RWPE2 (cell line): ENCODE measurements around the gene NTHL1.
A peak's percentile ranks its signal among the peaks of the same experiment; 100 is the strongest.

Experiments used
- ATAC-seq: fragments of 200-7000 bp; cut with Tn5 transposase; 3 replicates; pipeline ENCODE4 v1.9.1; 2021; ENCODE audit warnings: low read depth
- DNase-seq: peaks from one replicate; pipeline ENCODE4 v3.0.0-alpha.2; 2020; ENCODE audit warnings: low spot score
- H3K27ac ChIP-seq: fragments of 450-650 bp; 2 replicates; pipeline ENCODE4 v1.5.1; 2017; ENCODE audit warnings: mild to moderate bottlenecking; ENCODE audit not compliant: poor library complexity, severe bottlenecking
- H3K27me3 ChIP-seq: fragments of 250-450 bp; sonication (Bioruptor Pico); 2 replicates; pipeline ENCODE4 v1.5.1; 2021; ENCODE audit warnings: mild to moderate bottlenecking, moderate library complexity; ENCODE audit not compliant: insufficient read depth, poor library complexity, severe bottlenecking
- H3K36me3 ChIP-seq: fragments of 250-450 bp; sonication (Bioruptor Pico); 2 replicates; pipeline ENCODE4 v1.5.1; 2020; ENCODE audit warnings: low read depth, mild to moderate bottlenecking, moderate library complexity
- H3K4me1 ChIP-seq: fragments of 250-450 bp; sonication (Bioruptor Pico); 2 replicates; pipeline ENCODE4 v1.5.1; 2021; ENCODE audit warnings: mild to moderate bottlenecking, moderate library complexity; ENCODE audit not compliant: insufficient read depth, poor library complexity, severe bottlenecking
- H3K4me3 ChIP-seq: fragments of 250-450 bp; sonication (Bioruptor Pico); 2 replicates; pipeline ENCODE4 v1.5.1; 2021; ENCODE audit warnings: mild to moderate bottlenecking, moderate library complexity; ENCODE audit not compliant: severe bottlenecking
- H3K9me3 ChIP-seq: fragments of 250-450 bp; sonication (Bioruptor Pico); 2 replicates; pipeline ENCODE4 v1.5.1; 2021; ENCODE audit warnings: mild to moderate bottlenecking, moderate library complexity; ENCODE audit not compliant: severe bottlenecking
- CTCF ChIP-seq: fragments of 450-650 bp; IDR thresholded peaks from one replicate; pipeline ENCODE4 v1.5.1; 2017; ENCODE audit warnings: mild to moderate bottlenecking, moderate library complexity; ENCODE audit not compliant: poor library complexity, severe bottlenecking

The NTHL1 gene

GRCh38 chr16:2046893-2047329 lies 723 bp downstream of the NTHL1 start:
- Histone ChIP-seq H3K4me3 (peak overlapping the region; percentile 79), H3K4me1 (no peaks in the 10 kb centered on the region), H3K27ac (peak overlapping the region; percentile 20), H3K9me3 (no peaks in the 10 kb centered on the region), H3K36me3 (peaks cover 27% of the 10 kb centered on the region), H3K27me3 (no peaks in the 10 kb centered on the region)
- no peak for DNase-seq
- no peak; the same call in 2 of the 3 replicates for ATAC-seq
- no peak for TF ChIP-seq CTCF

GRCh38 chr16:2045965-2046892 lies 1.4 kb downstream of the NTHL1 start:
- peak overlapping the region; percentile 20 for H3K27ac ChIP-seq
- no peak for ATAC-seq
- H3K4me3 ChIP-seq = no peak overlapping the region
- no peak for DNase-seq
- TF ChIP-seq CTCF = no peak
- H3K27me3 ChIP-seq = no peaks in the 10 kb centered on the region
- H3K36me3 ChIP-seq = peaks cover 21% of the 10 kb centered on the region
- no peaks in the 10 kb centered on the region for H3K9me3 ChIP-seq
- H3K4me1 ChIP-seq = peaks cover 6% of the 10 kb centered on the region

- DNase-seq (no peak), ATAC-seq (no peak)
- Histone ChIP-seq H3K9me3 (no peaks in the 10 kb centered on the region), H3K4me1 (peaks cover 9% of the 10 kb centered on the region), H3K4me3 (no peak overlapping the region), H3K36me3 (peaks cover 10% of the 10 kb centered on the region; the same call in 1 of the 2 replicates), H3K27me3 (no peaks in the 10 kb centered on the region), H3K27ac (no peak overlapping the region)
- no peak for TF ChIP-seq CTCF
These were observed 3.1 kb downstream of the NTHL1 start for GRCh38 chr16:2044541-2044940.

GRCh38 chr16:2043667-2044451 lies 3.8 kb downstream of the NTHL1 start:
- no peak for TF ChIP-seq CTCF
- no peak for ATAC-seq
- no peak overlapping the region for H3K27ac ChIP-seq
- H3K36me3 ChIP-seq = peaks cover 4% of the 10 kb centered on the region; the same call in 1 of the 2 replicates
- H3K27me3 ChIP-seq = no peaks in the 10 kb centered on the region
- H3K4me3 ChIP-seq = no peak overlapping the region
- H3K9me3 ChIP-seq = no peaks in the 10 kb centered on the region
- H3K4me1 ChIP-seq = peaks cover 9% of the 10 kb centered on the region
- DNase-seq = no peak
